ENCODE results near the gene C11orf98. TPM values are rescaled to one million over a fixed set of nuclear protein-coding genes. Genes with fewer than 3 reads are reported as not detected.
A peak's percentile ranks its signal among the peaks of the same experiment; 100 is the strongest.

The C11orf98 gene
- total and polyA plus RNA-seq, 2 of the 13 experiments (the other 11 are each of a cell fraction or from before 2014, with no cell fraction given): 30.4 to 91.8 TPM

- Histone ChIP-seq H3K4me3 (replicated peaks in 1 of 3; ENCODE audit: insufficient read depth in 1 of 3, low read depth in 2 of 3, low read length in 3 of 3) (peak within 1 kb of the TSS; percentile 74 to 90 (median 81)), H3K9me3 (ENCODE audit: low read length) (no peaks in the 10 kb centered on the region), H3K4me1 (ENCODE audit: insufficient read depth, low read length) (peaks cover 21% of the 10 kb centered on the region), H3K4me2 (ENCODE audit: low read depth, low read length) (peak within 1 kb of the TSS; percentile 93), H3K27ac (ENCODE audit: extremely low read length, insufficient read depth, low read length) (peak within 1 kb of the TSS; percentile 72), H3K9ac (ENCODE audit: insufficient read depth, low read depth, low read length) (peak within 1 kb of the TSS; percentile 83), H4K20me1 (ENCODE audit: insufficient read depth, low read length) (no peaks in the 10 kb centered on the region), H3K79me2 (ENCODE audit: insufficient read depth, low read length) (peaks cover 4% of the 10 kb centered on the region), H3K27me3 (ENCODE audit: control insufficient read depth in 1 of 2, insufficient read depth in 2 of 2, low read length in 2 of 2) (no peaks in the 10 kb centered on the region; a peak in 1 of 5 replicates), H3K36me3 (replicated peaks in 1 of 2; ENCODE audit: control insufficient read depth in 1 of 2, insufficient read depth in 2 of 2, low read length in 2 of 2) (peaks cover 11 to 19% of the 10 kb centered on the region in 2 experiments), H2AFZ (ENCODE audit: low read length) (no peak within 1 kb of the TSS)
- ATAC-seq (peak; percentile 95), DNase-seq (ENCODE audit: low spot score) (peak; percentile 95), FAIRE-seq (peak; percentile 89)
- no TSS peak for BruUV-seq (replicated peaks)
- 7% methylated on average over 18 of the region's 77 CpGs for WGBS (ENCODE audit: low lambda C conversion rate)
- in situ Hi-C loops (cut with HindIII; ENCODE audit: extremely low pct_ligation_motif_present, low pct_unique_long_range_greater_than_20kb): no loop called here
- intact Hi-C loops (cut with micrococcal nuclease; ENCODE audit: unreplicated experiment): no loop called here
- ChIA-PET CTCF (ENCODE audit: low intra/inter-chr PET ratio, low total read pairs) (interaction anchor here (1.9 kb wide), 1 partner anchor 9 kb away, joined by 6 read pairs; the partner anchor contains the start of genes EML3 and ROM1), POLR2A (interaction anchor here (0.7 to 4.5 kb wide), 28 partner anchors 10 to 234 kb away, joined by 3 to 80 read pairs (median 6); partner anchors contain the start of genes C11orf98, CSKMT, EEF1G and EML3)
- TF ChIP-seq ZNF891 (CRISPR knock-in tag; IDR thresholded peaks at IDR 0.05): peak; percentile 94
- TF ChIP-seq ZBTB39 (CRISPR knock-in tag; IDR thresholded peaks at IDR 0.05): peak; percentile 37; the same call in 1 of the 2 replicates
- peak; percentile 88 for TF ChIP-seq ZNF232 (CRISPR knock-in tag; IDR thresholded peaks at IDR 0.05; ENCODE audit: borderline replicate concordance)
- TF ChIP-seq PATZ1 (CRISPR knock-in tag; IDR thresholded peaks at IDR 0.05): peak; percentile 83
- no peak for TF ChIP-seq FOXJ3 (CRISPR knock-in tag; IDR thresholded peaks at IDR 0.05; ENCODE audit: borderline replicate concordance)
- 0 out of 2 replicates have a peak, but pooled peaks have one; percentile 82 for TF ChIP-seq POLR2AphosphoS2 (IDR thresholded peaks at IDR 0.05; ENCODE audit: low read depth, low read length)
- peak; percentile 59; the same call in 1 of the 2 replicates for TF ChIP-seq ZBTB26 (CRISPR knock-in tag; IDR thresholded peaks at IDR 0.05; ENCODE audit: borderline replicate concordance)
- 0 out of 2 replicates have a peak, but pooled peaks have one; percentile 69 for TF ChIP-seq CREBL2 (CRISPR knock-in tag; IDR thresholded peaks at IDR 0.05; ENCODE audit: borderline replicate concordance)
- 0 out of 2 replicates have a peak, but pooled peaks have one; percentile 65 for TF ChIP-seq ZNF597 (CRISPR knock-in tag; IDR thresholded peaks at IDR 0.05)
- TF ChIP-seq ZFP36L1 (CRISPR knock-in tag; IDR thresholded peaks at IDR 0.05): peak; percentile 88
- TF ChIP-seq WIZ (CRISPR knock-in tag; IDR thresholded peaks at IDR 0.05): no peak
- peak; percentile 73 for TF ChIP-seq RBM39 (IDR thresholded peaks at IDR 0.05; ENCODE audit: low read depth, low read length, poor library complexity, severe bottlenecking)
- peak; percentile 77; the same call in 1 of the 2 replicates for TF ChIP-seq ZNF607 (CRISPR knock-in tag; IDR thresholded peaks at IDR 0.05; ENCODE audit: borderline replicate concordance)
- TF ChIP-seq ASH2L (IDR thresholded peaks at IDR 0.05; ENCODE audit: insufficient read length, low read depth, low read length): peak; percentile 71
These were observed 43.2 kb downstream of the C11orf98 start, which contains the start of gene B3GAT3 for GRCh38 chr11:62621567-62622470. Gene B3GAT3 (minus strand): TSS chr11:62621986. CDS start chr11:62621947, 39 bp downstream.

Data from HepG2 (cell line).